ENCODE data around the gene CYP1A1. TPM values are rescaled to one million over a fixed set of nuclear protein-coding genes. Genes with fewer than 3 reads are reported as not detected.

CYP1A1 gene, protein sequence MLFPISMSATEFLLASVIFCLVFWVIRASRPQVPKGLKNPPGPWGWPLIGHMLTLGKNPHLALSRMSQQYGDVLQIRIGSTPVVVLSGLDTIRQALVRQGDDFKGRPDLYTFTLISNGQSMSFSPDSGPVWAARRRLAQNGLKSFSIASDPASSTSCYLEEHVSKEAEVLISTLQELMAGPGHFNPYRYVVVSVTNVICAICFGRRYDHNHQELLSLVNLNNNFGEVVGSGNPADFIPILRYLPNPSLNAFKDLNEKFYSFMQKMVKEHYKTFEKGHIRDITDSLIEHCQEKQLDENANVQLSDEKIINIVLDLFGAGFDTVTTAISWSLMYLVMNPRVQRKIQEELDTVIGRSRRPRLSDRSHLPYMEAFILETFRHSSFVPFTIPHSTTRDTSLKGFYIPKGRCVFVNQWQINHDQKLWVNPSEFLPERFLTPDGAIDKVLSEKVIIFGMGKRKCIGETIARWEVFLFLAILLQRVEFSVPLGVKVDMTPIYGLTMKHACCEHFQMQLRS
- total RNA-seq: 0.30 TPM
- long read RNA-seq: 0 reads

DNA sequence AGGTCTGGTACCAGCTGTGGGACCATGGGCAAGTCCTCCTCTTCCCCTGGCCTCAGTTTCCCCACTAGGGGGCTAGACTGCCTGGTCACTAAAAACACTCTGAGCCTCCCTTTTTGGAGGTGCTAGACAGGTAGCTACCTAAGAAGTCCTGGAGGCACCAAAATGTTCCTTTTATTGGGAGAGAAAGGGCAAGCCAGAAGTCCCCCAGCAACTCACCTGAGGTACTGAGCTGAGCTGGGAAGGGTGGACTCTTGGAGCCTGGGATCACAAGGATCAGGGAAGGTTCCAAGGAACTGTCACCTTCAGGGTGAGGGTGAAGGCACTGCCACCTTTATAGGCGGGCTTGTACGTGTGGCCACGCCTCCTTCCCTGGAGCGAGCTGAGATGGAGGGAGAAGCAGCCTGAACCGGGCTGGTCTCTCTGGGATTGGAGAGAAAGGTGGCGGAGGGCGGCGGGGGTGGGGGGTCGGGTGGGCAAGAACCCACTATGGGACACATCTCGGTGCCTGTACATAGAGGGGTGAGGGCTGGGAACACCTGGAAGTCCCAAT, at the start of gene CYP1A1:
Gene CYP1A1, minus strand, starts transcription at position 304 of the 550 bp plus-strand sequence. CDS start 2,431 bp downstream, outside the sequence.
- intact Hi-C loops (cut with DNase I): no loop called here
- DNase-seq (ENCODE audit: low spot score): no peak

DNA sequence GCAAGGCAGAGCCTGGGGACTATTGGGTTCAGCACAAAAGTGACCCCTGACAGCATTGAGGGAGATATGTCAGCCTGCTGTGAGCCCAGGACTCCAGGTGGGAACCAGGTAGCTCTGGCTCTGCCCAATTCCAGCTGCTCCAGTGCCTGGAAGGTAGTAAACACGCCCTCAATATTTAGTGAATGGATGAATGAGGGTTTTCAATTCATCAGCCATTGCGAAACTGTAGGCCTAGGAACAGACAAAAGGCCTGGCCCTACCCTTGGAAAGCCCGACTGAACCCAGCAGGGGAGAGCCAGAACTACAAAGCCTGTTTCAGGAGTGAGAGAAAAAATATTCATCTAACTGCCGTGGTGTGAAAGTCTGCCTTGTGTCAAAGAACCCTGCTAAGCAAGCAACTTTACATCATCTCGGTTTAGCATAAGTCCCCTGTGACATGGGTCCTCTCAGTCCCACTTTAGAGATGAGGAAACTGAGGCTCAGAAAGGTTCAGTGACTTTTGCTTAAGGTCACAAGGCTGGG, 48.5 kb upstream of the CYP1A1 start:
- intact Hi-C loops (cut with DNase I): loop anchor here (5.0 kb wide), 1 partner anchor 64 kb away; no protein-coding TSS in a partner anchor
- no peak for DNase-seq (ENCODE audit: low spot score)

DNA sequence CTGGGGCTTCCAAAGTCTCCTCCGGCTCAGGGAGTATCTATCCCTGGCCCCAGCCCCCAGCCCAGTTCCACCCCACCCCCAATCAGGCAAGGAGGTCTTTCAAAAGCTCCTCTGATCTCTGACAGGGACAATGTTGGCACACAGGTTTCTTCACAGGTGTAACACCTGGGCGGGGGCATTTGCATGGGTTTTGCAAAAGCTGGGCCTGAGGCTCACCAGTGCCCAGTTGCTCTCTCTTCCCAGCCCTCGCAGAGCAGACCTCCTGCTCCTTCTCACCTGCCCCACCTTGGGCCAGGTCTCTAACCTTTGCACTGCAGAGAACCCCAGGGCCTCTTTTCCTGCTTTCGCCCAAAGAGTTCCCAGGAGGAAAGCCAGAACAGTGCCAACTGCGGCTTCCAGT, 48.0 kb upstream of the CYP1A1 start:
- DNase-seq (ENCODE audit: low spot score): no peak
- intact Hi-C loops (cut with DNase I): loop anchor here (5.0 kb wide), 1 partner anchor 64 kb away; no protein-coding TSS in a partner anchor

DNA sequence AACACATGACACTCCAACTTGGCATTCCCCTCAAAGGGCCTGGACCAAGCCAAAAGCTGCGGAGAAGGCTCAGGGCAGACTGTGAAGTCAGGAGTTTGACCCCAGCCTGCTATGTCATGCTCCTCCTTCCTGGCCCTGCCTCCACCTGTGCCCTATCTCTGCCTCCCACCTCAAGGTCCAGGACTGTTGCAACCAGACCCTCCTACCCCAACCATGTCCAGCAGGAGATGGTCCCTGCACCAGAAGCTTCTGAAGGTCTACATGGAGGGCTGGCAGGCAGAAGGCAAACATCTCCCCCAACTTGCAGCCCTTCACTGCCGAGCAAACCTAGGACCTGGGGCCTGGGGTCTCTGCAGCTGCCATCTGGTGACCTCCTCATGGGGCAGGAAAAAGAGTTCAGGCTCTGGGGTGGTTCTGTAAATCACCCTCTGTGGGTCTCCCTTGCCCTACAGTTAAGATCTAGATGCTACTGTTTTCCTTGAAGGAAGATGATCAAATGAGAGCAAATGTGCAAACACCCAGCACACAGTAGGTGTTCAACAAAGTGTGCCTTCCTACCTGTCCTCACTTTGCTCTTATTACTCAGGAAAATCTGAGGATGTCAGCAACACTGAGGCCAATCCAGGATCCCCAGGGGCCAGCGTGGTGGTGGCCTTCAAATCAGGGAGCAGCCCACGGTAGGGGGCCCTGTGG, 45.0 kb upstream of the CYP1A1 start:
- no peak for DNase-seq (ENCODE audit: low spot score)
- intact Hi-C loops (cut with DNase I): loop anchor here (2.0 to 5.0 kb wide), 2 partner anchors 67 to 180 kb away; no protein-coding TSS in a partner anchor

DNA sequence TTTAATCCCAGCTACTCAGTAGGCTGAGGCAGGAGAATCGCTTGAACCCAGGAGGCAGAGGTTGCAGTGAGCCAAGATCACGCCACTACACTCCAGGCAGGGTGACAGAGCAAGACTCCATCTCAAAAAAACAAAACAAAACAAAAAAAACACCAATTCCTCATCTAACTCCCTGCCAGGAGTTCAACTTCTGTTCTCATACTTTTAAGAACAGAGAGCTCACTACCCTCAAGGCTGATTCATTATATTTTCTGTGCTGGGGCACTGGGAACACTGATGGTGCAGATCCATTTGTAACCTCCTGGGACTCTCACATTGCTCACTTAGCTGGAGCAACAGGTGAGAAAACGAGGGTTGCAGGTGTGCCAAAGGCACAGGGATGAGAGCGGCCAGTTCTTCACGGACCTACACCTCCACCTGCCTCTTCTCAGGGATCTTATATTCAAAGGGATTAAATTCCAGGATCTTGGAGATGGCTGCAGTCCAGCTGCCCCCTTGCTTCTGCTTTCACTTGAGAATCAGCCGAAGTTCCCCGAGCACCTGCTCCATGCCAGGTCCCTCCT, 44.2 kb upstream of the CYP1A1 start:
- no peak for DNase-seq (ENCODE audit: low spot score)
- intact Hi-C loops (cut with DNase I): loop anchor here (1.0 to 5.0 kb wide), 4 partner anchors 68 to 397 kb away; no protein-coding TSS in a partner anchor

DNA sequence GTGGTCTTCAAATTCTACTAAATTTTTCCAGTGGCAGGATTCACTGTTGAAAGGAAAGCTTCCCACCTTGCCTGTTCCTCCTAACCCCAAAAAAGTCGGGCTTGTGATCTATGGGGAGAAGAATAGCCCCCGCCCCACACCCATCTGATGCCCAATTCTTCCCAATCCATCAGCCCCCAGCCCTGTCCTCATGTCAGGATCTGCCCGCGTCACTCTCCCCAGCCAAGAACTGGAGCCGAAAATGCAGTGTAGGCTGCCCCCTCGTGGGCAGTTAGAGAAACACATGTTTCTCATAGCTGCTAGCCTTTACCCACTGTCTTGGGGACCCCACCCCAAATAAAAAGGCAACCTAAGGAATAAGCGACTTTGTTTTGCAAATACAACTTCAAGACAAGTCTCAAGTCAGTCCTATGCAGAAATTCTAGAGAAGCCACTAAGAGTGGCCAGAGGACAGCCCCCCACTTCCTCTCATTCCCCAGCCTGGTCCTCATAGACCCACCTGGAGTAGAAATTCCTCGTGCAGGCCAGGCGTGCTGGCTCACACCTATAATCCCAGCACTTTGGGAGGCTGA, 43.5 kb upstream of the CYP1A1 start:
- DNase-seq (ENCODE audit: low spot score): peak; percentile 88
- intact Hi-C loops (cut with DNase I): loop anchor here (1.0 to 5.0 kb wide), 2 partner anchors 134 to 397 kb away; no protein-coding TSS in a partner anchor

DNA sequence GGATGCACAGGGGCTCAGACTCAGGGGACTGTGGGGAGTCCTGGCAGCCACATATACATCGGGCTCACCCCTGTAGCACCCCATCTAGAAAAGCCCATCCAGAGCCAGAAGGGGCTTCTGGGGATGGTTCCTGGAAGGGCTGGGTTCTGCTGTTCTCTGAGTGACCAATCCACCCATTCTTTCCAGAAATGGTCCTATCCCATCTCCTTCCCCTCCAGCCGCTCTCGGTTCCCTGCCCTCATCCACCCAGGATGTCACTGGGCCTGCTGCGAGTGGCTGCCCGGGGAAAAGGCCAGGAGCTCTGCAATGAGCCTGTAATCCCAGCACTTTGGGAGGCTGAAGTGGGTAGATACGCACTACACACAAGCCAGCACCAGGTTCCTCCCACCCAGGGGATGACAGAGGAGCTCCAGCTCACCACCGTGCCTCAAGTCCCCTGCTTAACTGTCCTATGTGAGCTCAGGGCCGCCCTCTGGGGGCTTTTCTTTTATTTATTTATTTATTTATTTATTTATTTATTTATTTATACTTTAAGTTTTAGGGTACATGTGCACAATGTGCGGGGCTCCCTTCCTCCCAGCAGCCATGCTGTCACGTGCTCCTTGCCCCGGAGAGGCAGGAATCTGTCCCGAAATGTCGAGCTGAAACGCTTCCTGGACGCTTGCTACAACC, 42.9 kb upstream of the CYP1A1 start:
- DNase-seq (ENCODE audit: low spot score): no peak
- intact Hi-C loops (cut with DNase I): loop anchor here (5.0 kb wide), 1 partner anchor 396 kb away; no protein-coding TSS in a partner anchor

DNA sequence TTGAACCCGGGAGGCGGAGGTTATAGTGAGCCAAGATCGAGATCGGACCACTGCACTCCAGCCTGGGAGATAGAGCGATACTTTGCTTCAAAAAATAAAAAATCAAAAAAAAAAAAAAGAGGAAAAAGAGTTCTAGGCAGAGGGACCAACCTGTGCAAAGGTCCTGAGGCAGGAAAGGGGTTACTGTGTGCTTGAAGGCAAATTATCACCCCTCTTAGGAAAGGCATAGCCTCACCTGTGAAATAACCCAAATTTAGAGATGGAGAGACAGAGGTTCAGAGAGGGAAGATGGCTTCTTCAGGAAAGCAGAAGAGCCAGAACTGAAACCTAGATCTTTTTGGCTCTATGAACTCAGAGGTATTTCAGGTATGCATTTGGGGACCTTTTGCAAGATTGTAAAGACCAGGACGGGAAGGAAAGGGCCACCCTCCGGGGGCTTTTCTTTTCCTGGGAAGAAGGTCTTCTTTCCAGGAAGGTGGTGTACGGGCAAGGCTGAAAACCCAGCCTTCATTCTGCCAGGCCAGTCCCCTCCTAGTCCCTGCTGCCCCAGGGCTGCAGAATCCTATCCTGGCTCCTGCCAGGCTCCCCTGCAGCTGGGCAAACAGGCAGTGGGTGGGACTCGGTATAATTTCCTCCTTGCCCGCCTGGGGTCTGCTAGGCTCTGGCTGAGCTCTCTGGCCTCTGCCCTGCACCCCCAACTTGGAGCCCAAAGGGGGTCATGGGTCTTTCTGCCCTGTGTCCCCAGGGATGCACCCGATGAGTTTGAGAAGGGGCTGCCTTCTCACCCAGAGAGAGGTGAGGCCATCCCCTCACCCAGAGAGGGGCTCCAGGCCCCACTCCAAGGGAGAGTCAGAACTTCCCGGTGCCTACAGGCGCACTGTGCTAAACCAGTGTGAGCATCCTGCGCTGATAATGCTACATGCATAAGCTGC, 42.1 kb upstream of the CYP1A1 start:
- DNase-seq (ENCODE audit: low spot score): no peak
- intact Hi-C loops (cut with DNase I): loop anchor here (5.0 kb wide), 1 partner anchor 395 kb away; no protein-coding TSS in a partner anchor

DNA sequence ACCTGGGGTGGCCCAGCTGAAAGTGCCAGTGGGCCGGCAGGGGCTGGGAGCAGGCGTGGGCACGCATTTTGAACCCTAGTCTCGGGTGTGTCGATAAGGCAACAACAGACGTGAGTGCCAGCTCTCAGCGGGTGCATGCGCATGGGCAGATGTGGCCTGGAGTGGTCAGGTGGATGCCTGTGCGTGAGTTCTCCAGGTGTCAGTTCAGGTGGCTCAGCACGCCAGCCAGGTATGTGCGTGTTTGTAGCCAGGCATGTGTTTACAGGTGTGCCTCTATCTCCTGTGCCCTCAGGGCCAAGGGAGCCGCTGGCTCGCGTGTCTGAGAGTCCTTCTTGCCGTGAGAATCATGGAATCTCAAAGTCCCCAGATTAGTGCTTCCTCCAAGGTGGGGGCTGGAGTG, 38.1 kb upstream of the CYP1A1 start:
- intact Hi-C loops (cut with DNase I): no loop called here

DNA sequence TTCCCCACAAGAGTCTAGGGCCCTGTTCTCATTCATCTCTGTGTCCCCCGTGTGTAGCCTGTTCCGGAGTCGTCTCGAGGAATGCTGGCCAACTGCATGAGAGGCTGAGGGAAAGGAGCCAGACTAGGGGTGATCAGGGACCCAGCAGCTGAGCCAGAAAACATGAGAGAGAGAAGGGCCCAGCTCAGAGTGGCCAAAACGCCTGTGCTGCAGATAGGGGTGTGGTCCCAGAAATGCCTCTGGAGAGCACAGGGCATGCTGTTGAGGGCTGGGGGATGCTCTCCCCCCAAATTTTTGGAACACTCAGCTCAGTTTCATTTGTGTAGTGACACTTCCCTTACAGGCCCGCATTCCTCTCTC, 37.4 kb upstream of the CYP1A1 start:
- DNase-seq (ENCODE audit: low spot score): no peak
- intact Hi-C loops (cut with DNase I): no loop called here

More for the DNA sequence above, 38.1 kb upstream of the CYP1A1 start:
- DNase-seq (ENCODE audit: low spot score): no peak

DNA sequence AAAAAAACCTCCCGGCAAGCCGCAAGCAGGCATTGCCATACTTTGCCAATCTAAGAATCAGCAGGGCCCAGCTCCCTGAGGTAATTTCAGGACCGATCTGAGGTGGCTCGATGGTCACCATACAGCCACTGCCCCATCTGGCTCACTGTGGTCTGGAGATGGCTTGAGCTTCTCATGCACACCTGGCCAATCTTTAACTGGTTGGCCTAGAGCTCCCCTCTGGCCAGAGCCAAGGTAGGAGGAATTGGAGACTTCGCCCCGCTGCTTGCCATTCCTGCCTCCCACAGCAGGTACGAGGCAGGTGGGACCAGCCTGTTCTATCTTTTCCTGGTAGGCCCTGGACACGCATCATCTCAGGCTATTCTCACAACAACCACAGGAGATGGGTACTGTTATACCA, 33.4 kb upstream of the CYP1A1 start:
- intact Hi-C loops (cut with DNase I): no loop called here
- no peak for DNase-seq (ENCODE audit: low spot score)

DNA sequence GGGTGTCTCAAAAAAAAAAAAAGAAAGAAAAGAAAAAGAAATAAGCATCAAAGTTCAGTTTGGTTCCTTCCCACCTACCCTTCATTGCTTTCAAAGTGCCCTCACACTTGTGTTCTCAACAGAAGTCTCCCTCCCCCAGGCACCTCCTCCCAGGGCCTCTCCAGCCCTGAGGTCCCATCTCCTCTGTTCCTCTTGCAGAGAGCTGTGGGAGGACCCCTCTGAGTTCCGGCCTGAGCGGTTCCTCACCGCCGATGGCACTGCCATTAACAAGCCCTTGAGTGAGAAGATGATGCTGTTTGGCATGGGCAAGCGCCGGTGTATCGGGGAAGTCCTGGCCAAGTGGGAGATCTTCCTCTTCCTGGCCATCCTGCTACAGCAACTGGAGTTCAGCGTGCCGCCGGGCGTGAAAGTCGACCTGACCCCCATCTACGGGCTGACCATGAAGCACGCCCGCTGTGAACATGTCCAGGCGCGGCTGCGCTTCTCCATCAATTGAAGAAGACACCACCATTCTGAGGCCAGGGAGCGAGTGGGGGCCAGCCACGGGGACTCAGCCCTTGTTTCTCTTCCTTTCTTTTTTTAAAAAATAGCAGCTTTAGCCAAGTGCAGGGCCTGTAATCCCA, 29.4 kb upstream of the CYP1A1 start:
- DNase-seq (ENCODE audit: low spot score): no peak
- intact Hi-C loops (cut with DNase I): no loop called here

DNA sequence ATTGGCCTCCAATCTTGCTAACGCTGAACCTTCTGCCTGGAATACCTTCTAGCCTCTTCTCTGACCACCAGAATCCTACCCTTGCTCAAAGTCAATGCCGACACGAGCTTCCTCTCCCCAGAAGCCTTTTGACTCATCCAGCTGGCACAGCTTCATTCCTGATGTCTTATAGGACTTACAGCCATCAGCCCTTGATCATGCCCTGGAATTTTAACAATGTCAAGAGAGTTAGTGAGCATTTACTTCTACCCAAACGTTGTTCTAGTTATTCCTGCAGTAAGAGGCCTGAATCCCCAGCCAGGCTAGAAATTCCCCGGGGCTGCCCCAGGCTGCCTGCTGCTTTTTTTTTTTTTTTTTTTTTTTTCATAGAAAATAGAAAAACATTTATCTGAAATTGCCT, 27.2 kb upstream of the CYP1A1 start:
- intact Hi-C loops (cut with DNase I): no loop called here
- DNase-seq (ENCODE audit: low spot score): no peak

DNA sequence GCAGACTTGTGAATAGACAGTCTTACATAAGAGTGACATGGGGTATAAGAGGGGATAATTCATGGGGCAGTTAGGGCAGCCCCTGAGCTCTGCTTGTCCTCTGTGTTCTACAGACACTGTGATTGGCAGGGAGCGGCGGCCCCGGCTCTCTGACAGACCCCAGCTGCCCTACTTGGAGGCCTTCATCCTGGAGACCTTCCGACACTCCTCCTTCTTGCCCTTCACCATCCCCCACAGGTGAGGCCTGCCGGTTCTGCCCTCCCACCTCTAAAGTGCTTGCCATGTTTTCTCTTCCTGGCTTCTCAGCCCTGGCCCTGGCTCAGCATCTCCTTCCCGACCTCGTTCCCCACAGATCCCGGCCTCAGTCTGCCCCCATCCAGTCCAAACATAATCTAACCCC, 26.7 kb upstream of the CYP1A1 start:
- intact Hi-C loops (cut with DNase I): no loop called here
- no peak for DNase-seq (ENCODE audit: low spot score)

DNA sequence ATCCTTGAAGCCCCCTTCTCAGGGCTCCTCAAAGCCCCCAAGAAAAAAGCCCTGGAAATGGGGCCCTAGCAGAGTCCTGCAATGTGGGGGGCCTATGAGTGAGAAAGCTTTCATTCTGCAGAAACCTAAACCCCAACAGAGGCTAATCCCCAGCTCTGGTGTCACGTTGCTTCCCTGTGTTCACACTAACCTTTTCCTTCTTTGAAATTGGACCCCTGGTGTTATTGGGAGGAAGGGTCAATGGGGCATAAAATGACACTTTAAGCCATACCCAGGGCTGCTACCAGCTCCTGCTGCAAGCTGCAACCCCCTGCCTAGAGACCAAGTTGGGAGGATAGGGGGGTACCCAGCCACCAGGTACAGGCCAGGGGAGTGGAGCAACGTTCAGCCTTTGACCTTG, 25.4 kb upstream of the CYP1A1 start:
- intact Hi-C loops (cut with DNase I): no loop called here
- no peak for DNase-seq (ENCODE audit: low spot score)

DNA sequence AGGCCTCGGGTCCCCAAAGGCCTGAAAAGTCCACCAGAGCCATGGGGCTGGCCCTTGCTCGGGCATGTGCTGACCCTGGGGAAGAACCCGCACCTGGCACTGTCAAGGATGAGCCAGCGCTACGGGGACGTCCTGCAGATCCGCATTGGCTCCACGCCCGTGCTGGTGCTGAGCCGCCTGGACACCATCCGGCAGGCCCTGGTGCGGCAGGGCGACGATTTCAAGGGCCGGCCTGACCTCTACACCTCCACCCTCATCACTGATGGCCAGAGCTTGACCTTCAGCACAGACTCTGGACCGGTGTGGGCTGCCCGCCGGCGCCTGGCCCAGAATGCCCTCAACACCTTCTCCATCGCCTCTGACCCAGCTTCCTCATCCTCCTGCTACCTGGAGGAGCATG, 24.5 kb upstream of the CYP1A1 start:
- no peak for DNase-seq (ENCODE audit: low spot score)
- intact Hi-C loops (cut with DNase I): no loop called here

DNA sequence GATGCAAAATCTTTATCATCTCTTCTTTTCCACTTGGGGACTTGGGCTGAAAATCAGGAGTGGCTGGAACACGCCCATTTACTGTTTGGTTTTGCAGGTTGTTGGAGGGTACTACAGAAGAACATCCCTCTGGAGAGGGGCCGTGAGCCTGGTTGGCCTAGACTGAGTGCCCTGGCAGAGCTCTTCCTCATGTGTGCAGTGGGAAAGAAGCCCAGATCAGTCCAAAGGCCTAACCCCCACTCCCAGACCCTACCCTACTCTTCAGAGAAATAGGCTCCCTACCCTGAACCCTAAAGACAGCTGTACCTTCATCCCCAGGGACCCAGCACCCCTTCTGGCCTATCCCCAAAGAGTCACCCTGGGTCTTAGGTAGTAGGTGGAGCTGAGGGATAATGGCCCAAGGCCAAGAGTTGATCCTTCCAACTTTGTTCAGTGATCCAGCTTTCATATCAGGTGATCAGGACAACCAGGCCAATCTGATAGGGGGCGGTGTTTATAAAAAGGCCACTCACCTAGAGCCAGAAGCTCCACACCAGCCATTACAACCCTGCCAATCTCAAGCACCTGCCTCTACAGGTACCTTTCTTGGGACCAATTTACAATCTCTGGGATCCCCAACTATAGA, 23.1 kb upstream of the CYP1A1 start, which contains the start of gene CYP1A2:
Gene CYP1A2, plus strand, starts transcription at position 524 of the 625 bp plus-strand sequence. CDS start 894 bp downstream, outside the sequence.
- intact Hi-C loops (cut with DNase I): no loop called here
- no peak for DNase-seq (ENCODE audit: low spot score)

Measured in cardiac septum (tissue), 1 donor.